Tibial nerve (tissue), 4 donors: ENCODE measurements around the gene ATAD1. TPM values are rescaled to one million over a fixed set of nuclear protein-coding genes. Genes with fewer than 3 reads are reported as not detected.
A peak's percentile ranks its signal among the peaks of the same experiment; 100 is the strongest.

Source experiments
- DNase-seq, 2 donors: peaks; one replicate each; pipeline ENCODE4 v3.0.0-alpha.2; 2019; ENCODE audit warnings: low spot score in 2 of 2
- H3K27ac ChIP-seq, 4 donors: fragments of 200-600 bp; sonication (generic) in 3 of 4; one replicate each; pipeline ENCODE4 v1.5.1; 2017 to 2019; ENCODE audit warnings: mild to moderate bottlenecking in 1 of 4
- H3K27me3 ChIP-seq, 2 donors: fragments of 200-600 bp; sonication (generic) in 1 of 2; one replicate each; pipeline versions ENCODE4 v1.5.1 to v1.6.0; 2017 to 2019
- H3K36me3 ChIP-seq, 3 donors: fragments of 200-600 bp; sonication (generic); one replicate each; pipeline ENCODE4 v1.5.1; 2018 to 2019
- H3K4me1 ChIP-seq, 4 donors: fragments of 200-600 bp; sonication (generic) in 3 of 4; one replicate each; pipeline ENCODE4 v1.5.1; 2017 to 2019
- H3K4me3 ChIP-seq, 4 donors: fragments of 200-600 bp; sonication (generic) in 3 of 4; one replicate each; pipeline ENCODE4 v1.5.1; 2017 to 2019; ENCODE audit warnings: mild to moderate bottlenecking in 1 of 4, moderate library complexity in 1 of 4
- H3K9me3 ChIP-seq, 4 donors: fragments of 200-600 bp; sonication (generic) in 3 of 4; one replicate each; pipeline ENCODE4 v1.5.1; 2017 to 2019
- EP300 ChIP-seq, 2 donors: sonication (generic); formaldehyde crosslinking; IDR thresholded peaks; one replicate each; pipeline ENCODE4 v1.6.1; 2017; ENCODE audit warnings: antibody characterized with exemption in 2 of 2, mild to moderate bottlenecking in 1 of 2
- POLR2A ChIP-seq, 2 donors: fragments of 450-650 bp; IDR thresholded peaks; one replicate each; pipeline ENCODE4 v1.6.1; 2017; ENCODE audit warnings: antibody characterized with exemption in 2 of 2, mild to moderate bottlenecking in 2 of 2, moderate library complexity in 2 of 2
- WGBS, 2 donors: methylation state at CpG; one replicate each; pipeline ENCODE4 v1.1.5; 2018; 5-methylcytosine and 5-hydroxymethylcytosine counted together
- total RNA-seq, 4 donors: library from RNA; depleted of rRNA; stranded (reverse); fragments of >200 nt; gene quantifications; one replicate each; pipeline ENCODE4 v1.1.0, GENCODE V29; 2016
- TF ChIP-seq, protein P1 (sequence below), 5 experiments: fragments of 200-600 bp in 3 of 5; fragments of 450-650 bp in 2 of 5; sonication (generic) in 3 of 5; IDR thresholded peaks; one replicate each; pipeline ENCODE4 v1.5.1; 2016 to 2019; ENCODE audit warnings: antibody characterized with exemption in 5 of 5, mild to moderate bottlenecking in 3 of 5, moderate library complexity in 2 of 5

The ATAD1 gene, protein sequence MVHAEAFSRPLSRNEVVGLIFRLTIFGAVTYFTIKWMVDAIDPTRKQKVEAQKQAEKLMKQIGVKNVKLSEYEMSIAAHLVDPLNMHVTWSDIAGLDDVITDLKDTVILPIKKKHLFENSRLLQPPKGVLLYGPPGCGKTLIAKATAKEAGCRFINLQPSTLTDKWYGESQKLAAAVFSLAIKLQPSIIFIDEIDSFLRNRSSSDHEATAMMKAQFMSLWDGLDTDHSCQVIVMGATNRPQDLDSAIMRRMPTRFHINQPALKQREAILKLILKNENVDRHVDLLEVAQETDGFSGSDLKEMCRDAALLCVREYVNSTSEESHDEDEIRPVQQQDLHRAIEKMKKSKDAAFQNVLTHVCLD
- 10 to 100 TPM; 21.8 to 45.9 (median 26.9) TPM for total RNA-seq

GRCh38 chr10:87817609-87818504 lies at the start of gene ATAD1:
Gene ATAD1 (minus strand): TSS chr10:87818226. CDS start chr10:87814599, 3,627 bp downstream.
- no peaks in the 10 kb centered on the region for H3K36me3 ChIP-seq
- TF ChIP-seq POLR2A (IDR thresholded peaks at IDR 0.05) (peak; percentile 5 to 46), EP300 (IDR thresholded peaks at IDR 0.05) (peak; percentile 49 to 73)
- TF ChIP-seq, protein P1, sequence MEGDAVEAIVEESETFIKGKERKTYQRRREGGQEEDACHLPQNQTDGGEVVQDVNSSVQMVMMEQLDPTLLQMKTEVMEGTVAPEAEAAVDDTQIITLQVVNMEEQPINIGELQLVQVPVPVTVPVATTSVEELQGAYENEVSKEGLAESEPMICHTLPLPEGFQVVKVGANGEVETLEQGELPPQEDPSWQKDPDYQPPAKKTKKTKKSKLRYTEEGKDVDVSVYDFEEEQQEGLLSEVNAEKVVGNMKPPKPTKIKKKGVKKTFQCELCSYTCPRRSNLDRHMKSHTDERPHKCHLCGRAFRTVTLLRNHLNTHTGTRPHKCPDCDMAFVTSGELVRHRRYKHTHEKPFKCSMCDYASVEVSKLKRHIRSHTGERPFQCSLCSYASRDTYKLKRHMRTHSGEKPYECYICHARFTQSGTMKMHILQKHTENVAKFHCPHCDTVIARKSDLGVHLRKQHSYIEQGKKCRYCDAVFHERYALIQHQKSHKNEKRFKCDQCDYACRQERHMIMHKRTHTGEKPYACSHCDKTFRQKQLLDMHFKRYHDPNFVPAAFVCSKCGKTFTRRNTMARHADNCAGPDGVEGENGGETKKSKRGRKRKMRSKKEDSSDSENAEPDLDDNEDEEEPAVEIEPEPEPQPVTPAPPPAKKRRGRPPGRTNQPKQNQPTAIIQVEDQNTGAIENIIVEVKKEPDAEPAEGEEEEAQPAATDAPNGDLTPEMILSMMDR (IDR thresholded peaks at IDR 0.05): peak in 3 of 5 experiments; percentile 15 to 28 (median 26)
- no peaks in the 10 kb centered on the region for H3K9me3 ChIP-seq
- no peaks in the 10 kb centered on the region for H3K27me3 ChIP-seq
- 1% methylated on average over 32 to 38 of the region's 60 CpGs for WGBS, 2 donors
- DNase-seq: peak; percentile 55 to 58
- H3K4me1 ChIP-seq: peaks cover 0 to 29% (median 8%) of the 10 kb centered on the region in 4 donors
- H3K4me3 ChIP-seq: peak within 1 kb of the TSS; percentile 64 to 85 (median 70)
- peak within 1 kb of the TSS; percentile 50 to 85 (median 82) for H3K27ac ChIP-seq

GRCh38 chr10:87867453-87867852 lies 49.4 kb upstream of the ATAD1 start:
- H3K36me3 ChIP-seq: no peaks in the 10 kb centered on the region
- H3K4me1 ChIP-seq: peaks cover 0 to 40% (median 19%) of the 10 kb centered on the region in 4 donors
- H3K4me3 ChIP-seq: peak overlapping the region; percentile 62 to 92 (median 88)
- H3K27ac ChIP-seq: peak overlapping the region; percentile 12 to 98 (median 92)
- no peak for DNase-seq
- no peaks in the 10 kb centered on the region for H3K27me3 ChIP-seq
- TF ChIP-seq POLR2A (IDR thresholded peaks at IDR 0.05) (no peak), EP300 (IDR thresholded peaks at IDR 0.05) (no peak)
- TF ChIP-seq, protein P1 (IDR thresholded peaks at IDR 0.05): no peak
- no peaks in the 10 kb centered on the region for H3K9me3 ChIP-seq

GRCh38 chr10:87866412-87866974 lies 48.5 kb upstream of the ATAD1 start:
- 2 to 3% methylated on average over 3 of the region's 3 CpGs for WGBS, 2 donors
- no peak for DNase-seq
- TF ChIP-seq POLR2A (IDR thresholded peaks at IDR 0.05) (no peak), EP300 (IDR thresholded peaks at IDR 0.05) (no peak)
- TF ChIP-seq, protein P1 (IDR thresholded peaks at IDR 0.05): no peak
- Histone ChIP-seq H3K27me3 (no peaks in the 10 kb centered on the region), H3K4me1 (peaks cover 0 to 31% (median 15%) of the 10 kb centered on the region in 4 donors), H3K27ac (peak overlapping the region; percentile 88 to 98 (median 96)), H3K9me3 (no peaks in the 10 kb centered on the region), H3K4me3 (peak overlapping the region; percentile 62 to 92 (median 88)), H3K36me3 (no peaks in the 10 kb centered on the region)

- no peak for DNase-seq
- Histone ChIP-seq H3K27ac (peak overlapping the region; percentile 88 to 98 (median 96)), H3K9me3 (no peaks in the 10 kb centered on the region), H3K4me3 (peak overlapping the region; percentile 62 to 92 (median 88)), H3K36me3 (no peaks in the 10 kb centered on the region), H3K4me1 (peaks cover 0 to 31% (median 10%) of the 10 kb centered on the region in 4 donors), H3K27me3 (no peaks in the 10 kb centered on the region)
- 1% methylated on average over 4 of the region's 4 CpGs for WGBS, 2 donors
- no peak for TF ChIP-seq POLR2A (IDR thresholded peaks at IDR 0.05)
- TF ChIP-seq, protein P1 (IDR thresholded peaks at IDR 0.05): no peak
- TF ChIP-seq EP300 (IDR thresholded peaks at IDR 0.05): no peak
Measured at GRCh38 chr10:87865241-87865881, 47.3 kb upstream of the ATAD1 start.
